ENCODE data around the gene HECTD3.

HECTD3 gene

GRCh38 chr1:45009296-45009865 is 1.7 kb downstream of the HECTD3 start:
- H3K4me3 ChIP-seq (replicated peaks; ENCODE audit: low read depth, low read length): no peak overlapping the region
- DNase-seq (ENCODE audit: low read depth): no peak
- TF ChIP-seq CTCF (IDR thresholded peaks at IDR 0.05; ENCODE audit: low read length, missing control alignments): no peak

GRCh38 chr1:45008516-45008915 is 2.6 kb downstream of the HECTD3 start:
- TF ChIP-seq CTCF (IDR thresholded peaks at IDR 0.05; ENCODE audit: low read length, missing control alignments): no peak
- DNase-seq (ENCODE audit: low read depth): no peak
- H3K4me3 ChIP-seq (replicated peaks; ENCODE audit: low read depth, low read length): no peak overlapping the region

GRCh38 chr1:45008076-45008475 is 3.0 kb downstream of the HECTD3 start:
- H3K4me3 ChIP-seq (replicated peaks; ENCODE audit: low read depth, low read length): no peak overlapping the region
- no peak for DNase-seq (ENCODE audit: low read depth)
- no peak for TF ChIP-seq CTCF (IDR thresholded peaks at IDR 0.05; ENCODE audit: low read length, missing control alignments)

- H3K4me3 ChIP-seq (replicated peaks; ENCODE audit: low read depth, low read length): no peak overlapping the region
- no peak for TF ChIP-seq CTCF (IDR thresholded peaks at IDR 0.05; ENCODE audit: low read length, missing control alignments)
- no peak for DNase-seq (ENCODE audit: low read depth)
These were observed 3.8 kb downstream of the HECTD3 start for GRCh38 chr1:45007311-45007710.

GRCh38 chr1:45005761-45006160 is 5.4 kb downstream of the HECTD3 start:
- no peak for TF ChIP-seq CTCF (IDR thresholded peaks at IDR 0.05; ENCODE audit: low read length, missing control alignments)
- H3K4me3 ChIP-seq (replicated peaks; ENCODE audit: low read depth, low read length): no peak overlapping the region
- DNase-seq (ENCODE audit: low read depth): no peak

- no peak for TF ChIP-seq CTCF (IDR thresholded peaks at IDR 0.05; ENCODE audit: low read length, missing control alignments)
- no peak overlapping the region for H3K4me3 ChIP-seq (replicated peaks; ENCODE audit: low read depth, low read length)
- DNase-seq (ENCODE audit: low read depth): no peak
These were observed 6.7 kb downstream of the HECTD3 start for GRCh38 chr1:45004281-45004920.

- no peak for TF ChIP-seq CTCF (IDR thresholded peaks at IDR 0.05; ENCODE audit: low read length, missing control alignments)
- H3K4me3 ChIP-seq (replicated peaks; ENCODE audit: low read depth, low read length): no peak overlapping the region
- DNase-seq (ENCODE audit: low read depth): no peak
These were observed 7.4 kb downstream of the HECTD3 start for GRCh38 chr1:45003741-45004140.
